Ishikawa (cell line): ENCODE results near the gene LPP.

ENCODE experiments used
- MAX ChIP-seq: IDR thresholded peaks from 2 replicates; pipeline ENCODE4 v1.6.1; 2012
- RAD21 ChIP-seq: IDR thresholded peaks from 2 replicates; pipeline ENCODE4 v1.6.1; 2012; ENCODE audit warnings: low read depth
- TAF1 ChIP-seq: IDR thresholded peaks from 2 replicates; pipeline ENCODE4 v1.6.1; 2012; ENCODE audit warnings: low read depth, mild to moderate bottlenecking
- YY1 ChIP-seq: IDR thresholded peaks from 2 replicates; pipeline ENCODE4 v1.6.1; 2012; ENCODE audit warnings: low read depth
- TF ChIP-seq, protein P1 (sequence below): IDR thresholded peaks from 2 replicates; pipeline ENCODE4 v1.6.1; 2012; ENCODE audit warnings: low read depth, mild to moderate bottlenecking

GRCh38 chr3:188257384-188258026 is 103.5 kb downstream of the LPP start:
- TF ChIP-seq MAX (no peak), YY1 (no peak), TAF1 (no peak), RAD21 (no peak)
- TF ChIP-seq, protein P1, sequence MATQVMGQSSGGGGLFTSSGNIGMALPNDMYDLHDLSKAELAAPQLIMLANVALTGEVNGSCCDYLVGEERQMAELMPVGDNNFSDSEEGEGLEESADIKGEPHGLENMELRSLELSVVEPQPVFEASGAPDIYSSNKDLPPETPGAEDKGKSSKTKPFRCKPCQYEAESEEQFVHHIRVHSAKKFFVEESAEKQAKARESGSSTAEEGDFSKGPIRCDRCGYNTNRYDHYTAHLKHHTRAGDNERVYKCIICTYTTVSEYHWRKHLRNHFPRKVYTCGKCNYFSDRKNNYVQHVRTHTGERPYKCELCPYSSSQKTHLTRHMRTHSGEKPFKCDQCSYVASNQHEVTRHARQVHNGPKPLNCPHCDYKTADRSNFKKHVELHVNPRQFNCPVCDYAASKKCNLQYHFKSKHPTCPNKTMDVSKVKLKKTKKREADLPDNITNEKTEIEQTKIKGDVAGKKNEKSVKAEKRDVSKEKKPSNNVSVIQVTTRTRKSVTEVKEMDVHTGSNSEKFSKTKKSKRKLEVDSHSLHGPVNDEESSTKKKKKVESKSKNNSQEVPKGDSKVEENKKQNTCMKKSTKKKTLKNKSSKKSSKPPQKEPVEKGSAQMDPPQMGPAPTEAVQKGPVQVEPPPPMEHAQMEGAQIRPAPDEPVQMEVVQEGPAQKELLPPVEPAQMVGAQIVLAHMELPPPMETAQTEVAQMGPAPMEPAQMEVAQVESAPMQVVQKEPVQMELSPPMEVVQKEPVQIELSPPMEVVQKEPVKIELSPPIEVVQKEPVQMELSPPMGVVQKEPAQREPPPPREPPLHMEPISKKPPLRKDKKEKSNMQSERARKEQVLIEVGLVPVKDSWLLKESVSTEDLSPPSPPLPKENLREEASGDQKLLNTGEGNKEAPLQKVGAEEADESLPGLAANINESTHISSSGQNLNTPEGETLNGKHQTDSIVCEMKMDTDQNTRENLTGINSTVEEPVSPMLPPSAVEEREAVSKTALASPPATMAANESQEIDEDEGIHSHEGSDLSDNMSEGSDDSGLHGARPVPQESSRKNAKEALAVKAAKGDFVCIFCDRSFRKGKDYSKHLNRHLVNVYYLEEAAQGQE, result no peak
